GM12875 (cell line): ENCODE measurements around the gene RAB3GAP1.

Source experiments
- H3K4me3 ChIP-seq: one replicate; pipeline ENCODE4 v1.5.1; 2011; ENCODE audit warnings: low read depth, low read length, control low read depth
- TF ChIP-seq, protein P1 (sequence below): IDR thresholded peaks from 2 replicates; pipeline ENCODE4 v1.5.1; 2011; ENCODE audit warnings: low read depth, mild to moderate bottlenecking, control low read depth, inconsistent platforms, low read length, moderate library complexity, borderline replicate concordance; ENCODE audit not compliant: insufficient read depth

The RAB3GAP1 gene

DNA sequence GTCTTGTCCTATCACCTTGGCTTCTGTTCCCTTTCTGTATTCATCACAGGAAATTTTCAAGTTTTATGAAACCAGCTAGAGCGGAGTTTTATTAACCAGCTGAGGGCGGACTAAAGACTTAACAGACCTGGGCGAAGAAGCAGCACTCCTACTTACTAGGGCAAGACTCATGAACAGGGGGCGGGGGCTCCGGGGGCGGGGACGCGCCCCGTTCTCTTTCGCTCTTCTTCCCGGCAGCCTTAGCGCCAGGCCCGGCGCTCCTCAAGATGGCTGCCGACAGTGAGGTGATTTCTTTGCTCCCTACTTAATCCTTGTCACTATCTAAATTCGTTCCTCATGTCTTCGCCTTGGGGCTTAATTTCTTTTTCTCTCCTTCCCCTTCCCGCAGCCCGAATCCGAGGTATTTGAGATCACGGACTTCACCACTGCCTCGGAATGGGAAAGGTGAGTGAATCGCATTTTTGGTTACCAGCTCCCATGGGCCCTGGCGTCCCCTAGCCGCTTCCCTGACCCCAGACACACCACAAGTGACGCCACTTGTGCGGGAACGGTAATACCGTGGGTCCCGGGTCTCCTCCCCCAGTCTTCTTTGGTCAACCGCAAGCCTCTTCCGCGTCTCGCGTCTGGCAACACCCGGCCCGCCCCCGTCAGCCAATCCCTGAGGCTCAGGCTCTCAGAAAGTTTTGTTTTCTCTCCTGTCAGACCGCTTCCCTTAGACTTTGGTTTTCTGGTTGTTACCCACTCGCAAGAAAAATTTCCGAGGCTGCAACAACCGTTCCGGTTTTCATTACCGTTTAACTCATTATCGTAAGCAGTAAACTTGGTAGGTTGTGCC lies at the start of gene RAB3GAP1:
TSS of gene RAB3GAP1 (plus strand) at position 251 of the 835 bp plus-strand sequence. CDS start at position 267, 16 bp downstream.
- TF ChIP-seq, protein P1, sequence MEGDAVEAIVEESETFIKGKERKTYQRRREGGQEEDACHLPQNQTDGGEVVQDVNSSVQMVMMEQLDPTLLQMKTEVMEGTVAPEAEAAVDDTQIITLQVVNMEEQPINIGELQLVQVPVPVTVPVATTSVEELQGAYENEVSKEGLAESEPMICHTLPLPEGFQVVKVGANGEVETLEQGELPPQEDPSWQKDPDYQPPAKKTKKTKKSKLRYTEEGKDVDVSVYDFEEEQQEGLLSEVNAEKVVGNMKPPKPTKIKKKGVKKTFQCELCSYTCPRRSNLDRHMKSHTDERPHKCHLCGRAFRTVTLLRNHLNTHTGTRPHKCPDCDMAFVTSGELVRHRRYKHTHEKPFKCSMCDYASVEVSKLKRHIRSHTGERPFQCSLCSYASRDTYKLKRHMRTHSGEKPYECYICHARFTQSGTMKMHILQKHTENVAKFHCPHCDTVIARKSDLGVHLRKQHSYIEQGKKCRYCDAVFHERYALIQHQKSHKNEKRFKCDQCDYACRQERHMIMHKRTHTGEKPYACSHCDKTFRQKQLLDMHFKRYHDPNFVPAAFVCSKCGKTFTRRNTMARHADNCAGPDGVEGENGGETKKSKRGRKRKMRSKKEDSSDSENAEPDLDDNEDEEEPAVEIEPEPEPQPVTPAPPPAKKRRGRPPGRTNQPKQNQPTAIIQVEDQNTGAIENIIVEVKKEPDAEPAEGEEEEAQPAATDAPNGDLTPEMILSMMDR, result no peak
- H3K4me3 ChIP-seq, result peak within 1 kb of the TSS; percentile 72

DNA sequence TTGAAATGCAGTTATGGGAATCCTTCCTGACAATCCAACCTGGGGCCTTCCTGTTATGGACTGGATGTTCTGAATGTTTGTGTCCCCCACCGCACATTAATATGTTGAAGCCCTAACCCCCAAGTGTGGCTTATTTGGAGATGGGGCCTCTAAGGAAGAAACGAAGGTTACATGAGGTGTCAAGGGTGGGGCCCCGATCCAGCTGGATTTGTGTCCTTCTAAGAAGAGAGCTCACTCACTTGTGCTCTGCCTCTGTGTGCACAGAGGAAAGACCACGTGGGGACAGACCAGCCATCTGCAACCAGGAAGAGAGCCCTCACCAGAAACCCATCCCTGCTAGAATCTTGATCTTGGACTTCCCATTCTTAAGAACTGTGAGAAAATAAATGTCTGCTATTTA lies 49.3 kb upstream of the RAB3GAP1 start:
- H3K4me3 ChIP-seq, result no peak overlapping the region
- TF ChIP-seq, protein P1, result no peak

DNA sequence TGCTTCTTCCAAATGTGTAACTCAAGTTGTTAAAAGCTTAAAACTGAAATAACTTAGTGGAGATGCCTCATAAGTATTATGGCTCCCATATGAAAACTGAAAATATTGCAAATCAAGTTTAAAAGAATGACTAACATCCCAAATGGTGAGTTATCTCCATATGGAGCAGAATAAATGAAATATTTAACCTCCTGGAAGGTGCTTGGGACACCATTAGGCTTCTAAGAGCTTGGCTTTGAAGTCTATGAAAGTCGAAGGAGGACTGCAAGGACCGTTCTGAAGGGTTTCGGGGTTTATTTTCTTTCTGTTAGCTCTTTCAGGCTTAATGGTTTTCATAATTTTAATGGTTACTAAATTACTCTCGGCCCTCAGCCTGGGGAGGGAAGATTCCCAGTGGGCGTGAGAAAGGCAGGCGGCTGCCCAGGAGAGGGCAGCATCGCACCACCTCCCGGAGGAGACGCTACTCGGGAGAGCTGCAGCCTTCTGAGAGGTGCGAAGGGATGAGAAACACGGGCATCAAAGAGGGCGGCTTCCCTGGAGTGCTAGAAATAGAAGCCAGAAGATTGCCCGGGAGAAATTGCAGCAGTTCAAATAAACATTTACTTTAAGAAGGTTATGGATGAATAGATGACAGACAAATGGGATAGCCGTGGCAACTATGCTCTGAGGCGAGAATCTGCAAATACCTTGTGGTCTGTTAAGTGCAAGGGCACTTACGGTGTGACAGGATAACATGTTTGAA lies 47.9 kb upstream of the RAB3GAP1 start:
- TF ChIP-seq, protein P1, result peak; percentile 94
- no peak overlapping the region for H3K4me3 ChIP-seq

DNA sequence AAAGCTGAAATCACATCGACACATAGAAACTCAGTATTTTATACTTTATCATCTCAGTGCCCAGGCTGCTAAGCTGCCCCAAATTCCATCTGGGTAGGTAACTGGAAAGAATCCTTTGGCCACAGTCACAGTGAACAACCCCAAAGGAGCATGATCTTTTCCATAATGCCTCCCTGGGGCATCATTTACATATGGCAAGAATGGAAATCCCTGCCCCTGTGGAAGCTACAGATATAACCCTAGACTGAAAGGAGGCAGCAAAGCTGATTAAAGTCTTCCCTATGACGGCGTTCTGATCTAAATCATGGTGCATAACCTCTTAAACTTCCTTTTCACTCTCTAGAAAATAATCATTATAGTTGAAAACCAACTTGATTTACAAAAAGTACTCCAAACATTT lies 46.3 kb upstream of the RAB3GAP1 start:
- H3K4me3 ChIP-seq, result no peak overlapping the region
- TF ChIP-seq, protein P1, result no peak

DNA sequence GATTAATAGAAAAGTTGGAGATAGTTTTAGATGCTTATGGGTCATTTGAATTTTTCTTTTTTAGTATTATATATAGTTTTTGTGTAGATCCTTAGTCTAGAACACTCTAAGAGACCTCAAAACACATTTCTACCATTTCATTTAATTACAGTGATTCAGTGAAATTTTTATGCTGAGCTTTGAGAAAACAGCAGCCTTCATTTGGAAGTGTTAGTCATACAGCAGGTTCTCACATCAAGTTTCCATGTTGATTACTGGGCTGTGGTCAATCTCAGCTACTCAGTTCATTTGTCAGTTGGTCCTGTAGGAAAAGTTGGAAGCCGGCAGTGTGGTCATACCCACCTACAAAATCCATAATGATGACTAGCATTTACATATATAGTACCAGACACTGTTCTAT lies 42.8 kb upstream of the RAB3GAP1 start:
- TF ChIP-seq, protein P1, result no peak
- H3K4me3 ChIP-seq, result no peak overlapping the region

DNA sequence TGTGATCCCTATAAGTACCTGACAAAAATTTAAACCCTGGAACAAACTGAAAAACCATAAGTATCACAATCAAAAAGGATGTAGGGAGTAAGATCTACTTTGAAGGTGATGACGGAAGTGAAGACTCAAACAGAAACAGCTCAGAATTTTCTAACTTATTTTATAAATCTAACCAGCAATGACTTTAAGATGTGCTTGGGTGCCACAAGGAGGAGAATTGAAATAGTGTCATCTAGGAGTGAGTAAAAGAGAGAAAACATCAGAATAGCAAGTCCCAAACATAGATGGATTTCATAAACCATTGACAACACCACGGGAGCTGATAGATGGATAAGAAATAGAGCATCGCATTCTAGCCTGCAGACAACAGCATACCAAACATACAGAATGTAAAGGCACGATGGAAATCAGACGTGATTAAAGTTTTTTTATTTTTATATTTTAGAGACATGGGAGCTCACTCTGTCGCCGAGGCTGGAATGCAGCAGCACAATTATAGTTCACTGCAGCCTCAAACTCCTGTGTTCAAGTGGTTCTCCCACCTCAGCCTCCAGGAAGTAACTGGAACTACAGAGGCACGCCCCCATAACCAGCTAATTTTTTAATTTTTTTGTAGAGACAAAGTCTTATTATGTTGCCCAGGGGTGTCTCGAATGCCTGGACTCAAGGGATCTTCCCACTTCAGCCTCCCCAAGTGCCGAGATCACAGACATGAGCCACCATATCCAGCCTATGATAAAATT lies 41.7 kb upstream of the RAB3GAP1 start:
- no peak overlapping the region for H3K4me3 ChIP-seq
- TF ChIP-seq, protein P1, result no peak
